HUDEP-2 (cell line): ENCODE measurements around the gene DDX39A.
"Not testable (repeated sequence)": the region's sequence is repeated elsewhere in the genome, so short reads cannot be mapped to it uniquely, and the experiment has no call there.

ENCODE experiments used
- DNase-seq, 76 experiments: peaks; one replicate each; lab custom pipeline; 2025; ENCODE audit not compliant: unreplicated experiment in 76 of 76; lab: John Stamatoyannopoulos, UW

Gene DDX39A

GRCh38 chr19:14419106-14419813 lies at the start of gene DDX39A:
Gene DDX39A (minus strand): TSS chr19:14419341. CDS start chr19:14413220, 6,121 bp downstream.
- DNase-seq = peak; percentile 81 to 100 (median 100)

GRCh38 chr19:14467816-14468215 lies 48.7 kb upstream of the DDX39A start:
- no peak for DNase-seq

- no peak for DNase-seq
Measured at GRCh38 chr19:14467391-14467790, 48.2 kb upstream of the DDX39A start.

GRCh38 chr19:14463747-14464146 lies 44.6 kb upstream of the DDX39A start:
- DNase-seq = no peak

GRCh38 chr19:14462401-14462800 lies 43.3 kb upstream of the DDX39A start:
- DNase-seq = not testable (repeated sequence)

- DNase-seq = no peak
Measured at GRCh38 chr19:14460935-14461334, 41.8 kb upstream of the DDX39A start.

GRCh38 chr19:14459703-14460102 lies 40.6 kb upstream of the DDX39A start:
- DNase-seq = no peak

GRCh38 chr19:14452303-14452702 lies 33.2 kb upstream of the DDX39A start:
- not testable (repeated sequence) for DNase-seq

- no peak for DNase-seq
Measured at GRCh38 chr19:14450876-14451275, 31.7 kb upstream of the DDX39A start.

- DNase-seq = peak in 69 of 76 experiments; percentile 32 to 94 (median 80)
Measured at GRCh38 chr19:14450168-14450874, 31.2 kb upstream of the DDX39A start.

- no peak for DNase-seq
Measured at GRCh38 chr19:14449321-14449720, 30.2 kb upstream of the DDX39A start.

GRCh38 chr19:14446336-14447036 lies 27.3 kb upstream of the DDX39A start:
- peak in 3 of 76 experiments; percentile 14 to 26 (median 17) for DNase-seq

- no peak for DNase-seq
Measured at GRCh38 chr19:14443632-14444216, 24.6 kb upstream of the DDX39A start.

- no peak for DNase-seq
Measured at GRCh38 chr19:14442891-14443631, 23.9 kb upstream of the DDX39A start.

- DNase-seq = no peak
Measured at GRCh38 chr19:14441041-14441938, 22.1 kb upstream of the DDX39A start.

GRCh38 chr19:14440049-14440448 lies 20.9 kb upstream of the DDX39A start:
- DNase-seq = peak in 68 of 76 experiments; percentile 17 to 88 (median 72)

- no peak for DNase-seq
Measured at GRCh38 chr19:14439014-14439413, 19.9 kb upstream of the DDX39A start.

- DNase-seq = no peak
Measured at GRCh38 chr19:14437578-14438140, 18.5 kb upstream of the DDX39A start.
